ENCODE data around the gene OR2T10.
"Not testable (repeated sequence)": the region's sequence is repeated elsewhere in the genome, so short reads cannot be mapped to it uniquely, and the experiment has no call there.

OR2T10 gene

GRCh38 chr1:248593226-248593625, 4.3 kb downstream of the OR2T10 start:
- DNase-seq: no peak

GRCh38 chr1:248592655-248593054, 4.8 kb downstream of the OR2T10 start:
- DNase-seq: no peak

- DNase-seq: no peak
Observed at GRCh38 chr1:248590055-248590454, 7.4 kb downstream of the OR2T10 start.

- DNase-seq: no peak
Observed at GRCh38 chr1:248589334-248589733, 8.2 kb downstream of the OR2T10 start.

- DNase-seq: no peak
Observed at GRCh38 chr1:248585266-248585665, 12.2 kb downstream of the OR2T10 start.

GRCh38 chr1:248576260-248576980, 21.1 kb downstream of the OR2T10 start:
- DNase-seq: no peak

GRCh38 chr1:248574657-248575056, 22.8 kb downstream of the OR2T10 start, which contains the start of gene OR2T34:
TSS of gene OR2T34 (minus strand) at chr1:248574757. CDS start at chr1:248574757, 0 bp downstream.
- not testable (repeated sequence) for DNase-seq

- DNase-seq: not testable (repeated sequence)
Observed at GRCh38 chr1:248573856-248574255, 23.6 kb downstream of the OR2T10 start.

GRCh38 chr1:248572049-248572448, 25.5 kb downstream of the OR2T10 start:
- DNase-seq: not testable (repeated sequence)

- DNase-seq: not testable (repeated sequence)
Observed at GRCh38 chr1:248570811-248571210, 26.7 kb downstream of the OR2T10 start.

- DNase-seq: not testable (repeated sequence)
Observed at GRCh38 chr1:248569049-248569448, 28.5 kb downstream of the OR2T10 start.

GRCh38 chr1:248565530-248566373, 31.7 kb downstream of the OR2T10 start:
- not testable (repeated sequence) for DNase-seq

- not testable (repeated sequence) for DNase-seq
Observed at GRCh38 chr1:248562672-248563071, 34.8 kb downstream of the OR2T10 start, which contains the start of gene OR2T29. TSS of gene OR2T29 (minus strand) at chr1:248562772. CDS start at chr1:248559491, 3,281 bp downstream.

- not testable (repeated sequence) for DNase-seq
Observed at GRCh38 chr1:248551027-248551426, 46.5 kb downstream of the OR2T10 start.

- DNase-seq: not testable (repeated sequence)
Observed at GRCh38 chr1:248547383-248547782, 50.1 kb downstream of the OR2T10 start.
